Hippocampal formation (tissue), 2 donors: ENCODE results near the gene NEU2.
"Not testable (repeated sequence)": the region's sequence is repeated elsewhere in the genome, so short reads cannot be mapped to it uniquely, and the experiment has no call there.

Experiments used
- DNase-seq, 2 donors: peaks; one replicate each; lab custom pipeline; 2025; lab: John Stamatoyannopoulos, UW

Gene NEU2

GRCh38 chr2:233010569-233011267, 21.8 kb upstream of the NEU2 start:
- no peak for DNase-seq

- DNase-seq, result no peak
Measured at GRCh38 chr2:233011268-233011650, 21.2 kb upstream of the NEU2 start.

- no peak for DNase-seq
Measured at GRCh38 chr2:233011702-233012131, 20.8 kb upstream of the NEU2 start.

- no peak for DNase-seq
Measured at GRCh38 chr2:233012301-233012971, 20.0 kb upstream of the NEU2 start.

GRCh38 chr2:233013027-233013461, 19.4 kb upstream of the NEU2 start, which contains the start of gene NGEF:
TSS of gene NGEF (minus strand) at chr2:233013256. CDS start at chr2:232974890, 38,366 bp downstream.
- no peak for DNase-seq

GRCh38 chr2:233013650-233014049, 18.8 kb upstream of the NEU2 start:
- no peak for DNase-seq

- DNase-seq, result no peak
Measured at GRCh38 chr2:233015019-233015645, 17.3 kb upstream of the NEU2 start.

GRCh38 chr2:233017947-233018346, 14.5 kb upstream of the NEU2 start:
- DNase-seq, result no peak

GRCh38 chr2:233019610-233020009, 12.9 kb upstream of the NEU2 start:
- DNase-seq, result not testable (repeated sequence)

GRCh38 chr2:233020454-233020853, 12.0 kb upstream of the NEU2 start:
- no peak for DNase-seq

- no peak for DNase-seq
Measured at GRCh38 chr2:233021771-233022170, 10.7 kb upstream of the NEU2 start.

GRCh38 chr2:233022561-233022960, 9.9 kb upstream of the NEU2 start:
- no peak for DNase-seq

GRCh38 chr2:233023007-233023760, 9.3 kb upstream of the NEU2 start:
- DNase-seq, result no peak

- no peak for DNase-seq
Measured at GRCh38 chr2:233023761-233024410, 8.6 kb upstream of the NEU2 start.

GRCh38 chr2:233025706-233026105, 6.8 kb upstream of the NEU2 start:
- DNase-seq, result no peak

GRCh38 chr2:233026198-233026813, 6.2 kb upstream of the NEU2 start:
- DNase-seq, result no peak

GRCh38 chr2:233029321-233029720, 3.2 kb upstream of the NEU2 start:
- no peak for DNase-seq

- DNase-seq, result no peak
Measured at GRCh38 chr2:233031556-233032500, 644 bp upstream of the NEU2 start.

GRCh38 chr2:233033672-233034071, 1.2 kb downstream of the NEU2 start:
- no peak for DNase-seq
